WTC11 (cell line): ENCODE measurements around the gene PHIP. TPM values are rescaled to one million over a fixed set of nuclear protein-coding genes. Genes with fewer than 3 reads are reported as not detected.
A peak's percentile ranks its signal among the peaks of the same experiment; 100 is the strongest.

Experiments used
- ATAC-seq: fragments of 200-7000 bp; cut with Tn5 transposase; 2 replicates; pipeline ENCODE4 v1.10.0; 2021; ENCODE audit warnings: mild to moderate bottlenecking, moderate library complexity
- CTCF ChIA-PET: fragments of 300-600 bp; sonication (Branson Sonifier 250); formaldehyde crosslinking; loops from one replicate; lab custom pipeline; 2021; ENCODE audit warnings: antibody characterized with exemption; lab: Charles Lee
- POLR2A ChIA-PET: fragments of 350-600 bp; sonication (Branson Sonifier 250); formaldehyde crosslinking; loops from one replicate; lab custom pipeline; 2021; ENCODE audit warnings: antibody characterized with exemption; lab: Charles Lee
- DNase-seq: peaks from one replicate; pipeline ENCODE4 v3.0.0; 2021; ENCODE audit warnings: low spot score
- H3K27ac Mint-ChIP-seq: 2 replicates; pipeline ENCODE4 v1.8.0; 2021; ENCODE audit warnings: mixed read lengths
- H3K27me3 Mint-ChIP-seq: 2 replicates; pipeline ENCODE4 v1.8.0; 2021; ENCODE audit warnings: low read depth, mild to moderate bottlenecking, moderate library complexity, mixed read lengths
- H3K36me3 Mint-ChIP-seq: 2 replicates; pipeline ENCODE4 v1.8.0; 2021; ENCODE audit warnings: mixed read lengths
- H3K4me1 Mint-ChIP-seq: 2 replicates; pipeline ENCODE4 v1.8.0; 2022; ENCODE audit warnings: mixed read lengths
- H3K4me3 Mint-ChIP-seq: 2 replicates; pipeline ENCODE4 v1.8.0; 2021; ENCODE audit warnings: mild to moderate bottlenecking, moderate library complexity, mixed read lengths
- H3K9me3 Mint-ChIP-seq: 2 replicates; pipeline ENCODE4 v1.8.0; 2021; ENCODE audit warnings: mixed read lengths
- ATF2 ChIP-seq: sonication (generic); formaldehyde crosslinking; IDR thresholded peaks from 2 replicates; pipeline ENCODE4 v1.8.1; 2022; ENCODE audit warnings: low read depth, missing genetic modification reagents, borderline replicate concordance
- CBFB ChIP-seq: sonication (generic); formaldehyde crosslinking; IDR thresholded peaks from 2 replicates; pipeline ENCODE4 v1.8.1; 2022; ENCODE audit warnings: mild to moderate bottlenecking, low read depth, missing genetic modification reagents
- CREM ChIP-seq: sonication (generic); formaldehyde crosslinking; IDR thresholded peaks from 2 replicates; pipeline ENCODE4 v1.8.1; 2022; ENCODE audit warnings: mild to moderate bottlenecking, missing genetic modification reagents, moderate library complexity
- ELF4 ChIP-seq: sonication (generic); formaldehyde crosslinking; IDR thresholded peaks from 2 replicates; pipeline ENCODE4 v1.8.1; 2022; ENCODE audit warnings: low read depth, mild to moderate bottlenecking, moderate library complexity, missing genetic modification reagents
- FOXP4 ChIP-seq: sonication (generic); formaldehyde crosslinking; IDR thresholded peaks from 2 replicates; pipeline ENCODE4 v1.8.0; 2022; ENCODE audit warnings: mild to moderate bottlenecking, missing genetic modification reagents
- IRF2 ChIP-seq: sonication (generic); formaldehyde crosslinking; IDR thresholded peaks from 2 replicates; pipeline ENCODE4 v1.8.0; 2022; ENCODE audit warnings: low read depth, missing genetic modification reagents, borderline replicate concordance
- MLX ChIP-seq: sonication (generic); formaldehyde crosslinking; IDR thresholded peaks from 2 replicates; pipeline ENCODE4 v1.8.1; 2023; ENCODE audit warnings: mild to moderate bottlenecking, missing genetic modification reagents, moderate library complexity
- MYBL2 ChIP-seq: sonication (generic); formaldehyde crosslinking; IDR thresholded peaks from 2 replicates; pipeline ENCODE4 v1.8.1; 2023; ENCODE audit warnings: mild to moderate bottlenecking, moderate library complexity, missing genetic modification reagents
- NFATC4 ChIP-seq: fragments of 250-450 bp; sonication (Bioruptor Pico); IDR thresholded peaks from 2 replicates; pipeline ENCODE4 v1.9.0; 2021; ENCODE audit warnings: mild to moderate bottlenecking
- NFE2L1 ChIP-seq: sonication (generic); formaldehyde crosslinking; IDR thresholded peaks from 2 replicates; pipeline ENCODE4 v1.8.1; 2023; ENCODE audit warnings: missing genetic modification reagents
- NFYB ChIP-seq: sonication (generic); formaldehyde crosslinking; conservative IDR thresholded peaks from 2 replicates; pipeline ENCODE4 v1.8.0; 2022; ENCODE audit warnings: low read depth, missing genetic modification reagents
- NR3C1 ChIP-seq: sonication (generic); formaldehyde crosslinking; conservative IDR thresholded peaks from 2 replicates; pipeline ENCODE4 v1.8.1; 2023; ENCODE audit warnings: low read depth, mild to moderate bottlenecking, missing genetic modification reagents
- OVOL2 ChIP-seq: fragments of 250-450 bp; sonication (Bioruptor Pico); IDR thresholded peaks from 2 replicates; pipeline ENCODE4 v1.9.0; 2021; ENCODE audit warnings: mild to moderate bottlenecking, borderline replicate concordance
- SMAD3 ChIP-seq: sonication (generic); formaldehyde crosslinking; IDR thresholded peaks from 2 replicates; pipeline ENCODE4 v1.8.0; 2022; ENCODE audit warnings: missing genetic modification reagents, mild to moderate bottlenecking, borderline replicate concordance
- ZNF232 ChIP-seq: sonication (generic); formaldehyde crosslinking; IDR thresholded peaks from 2 replicates; pipeline ENCODE4 v1.8.0; 2022; ENCODE audit warnings: mild to moderate bottlenecking, missing genetic modification reagents
- ZNF281 ChIP-seq: sonication (generic); formaldehyde crosslinking; IDR thresholded peaks from 2 replicates; pipeline ENCODE4 v1.8.0; 2023; ENCODE audit warnings: mild to moderate bottlenecking, missing genetic modification reagents
- ZNF396 ChIP-seq: fragments of 250-450 bp; sonication (Bioruptor Pico); IDR thresholded peaks from 2 replicates; pipeline ENCODE4 v1.8.0; 2021; ENCODE audit warnings: mild to moderate bottlenecking, moderate library complexity, borderline replicate concordance
- ZNF416 ChIP-seq: fragments of 250-450 bp; sonication (Bioruptor Pico); IDR thresholded peaks from 2 replicates; pipeline ENCODE4 v1.9.0; 2021; ENCODE audit warnings: mild to moderate bottlenecking, inconsistent platforms
- ZNF671 ChIP-seq: fragments of 250-450 bp; sonication (Bioruptor Pico); IDR thresholded peaks from 2 replicates; pipeline ENCODE4 v1.8.0; 2021; ENCODE audit warnings: mild to moderate bottlenecking
- total RNA-seq: library from RNA; stranded (reverse); gene quantifications from 3 replicates; pipeline ENCODE4 v1.2.3, GENCODE V29; 2021
- TF ChIP-seq, protein P1 (sequence below): fragments of 250-450 bp; sonication (Bioruptor Pico); IDR thresholded peaks from 2 replicates; pipeline ENCODE4 v1.9.0; 2021; ENCODE audit warnings: mild to moderate bottlenecking, borderline replicate concordance
- TF ChIP-seq, protein P2 (sequence below): sonication (generic); formaldehyde crosslinking; IDR thresholded peaks from 2 replicates; pipeline ENCODE4 v1.8.0; 2022; ENCODE audit warnings: mild to moderate bottlenecking, missing genetic modification reagents
- TF ChIP-seq, protein P3 (sequence below): sonication (generic); formaldehyde crosslinking; IDR thresholded peaks from 2 replicates; pipeline ENCODE4 v1.8.1; 2023; ENCODE audit warnings: mild to moderate bottlenecking, moderate library complexity, missing genetic modification reagents

Gene PHIP
- total RNA-seq, 1 experiment from 2014 or later: 45.6 TPM

GRCh38 chr6:79078075-79078969 is at the start of gene PHIP (continued):
- TF ChIP-seq FOXP4 (CRISPR knock-in tag) (peak; percentile 48; the same call in 1 of the 2 replicates), NR3C1 (CRISPR knock-in tag) (no peak), ZNF671 (no peak), ZNF416 (CRISPR knock-in tag) (0 out of 2 replicates have a peak, but pooled peaks have one; percentile 21), MYBL2 (CRISPR knock-in tag) (0 out of 2 replicates have a peak, but pooled peaks have one; percentile 40), NFE2L1 (0 out of 2 replicates have a peak, but pooled peaks have one; percentile 45), ZNF232 (CRISPR knock-in tag) (no peak)
- TF ChIP-seq, protein P1, sequence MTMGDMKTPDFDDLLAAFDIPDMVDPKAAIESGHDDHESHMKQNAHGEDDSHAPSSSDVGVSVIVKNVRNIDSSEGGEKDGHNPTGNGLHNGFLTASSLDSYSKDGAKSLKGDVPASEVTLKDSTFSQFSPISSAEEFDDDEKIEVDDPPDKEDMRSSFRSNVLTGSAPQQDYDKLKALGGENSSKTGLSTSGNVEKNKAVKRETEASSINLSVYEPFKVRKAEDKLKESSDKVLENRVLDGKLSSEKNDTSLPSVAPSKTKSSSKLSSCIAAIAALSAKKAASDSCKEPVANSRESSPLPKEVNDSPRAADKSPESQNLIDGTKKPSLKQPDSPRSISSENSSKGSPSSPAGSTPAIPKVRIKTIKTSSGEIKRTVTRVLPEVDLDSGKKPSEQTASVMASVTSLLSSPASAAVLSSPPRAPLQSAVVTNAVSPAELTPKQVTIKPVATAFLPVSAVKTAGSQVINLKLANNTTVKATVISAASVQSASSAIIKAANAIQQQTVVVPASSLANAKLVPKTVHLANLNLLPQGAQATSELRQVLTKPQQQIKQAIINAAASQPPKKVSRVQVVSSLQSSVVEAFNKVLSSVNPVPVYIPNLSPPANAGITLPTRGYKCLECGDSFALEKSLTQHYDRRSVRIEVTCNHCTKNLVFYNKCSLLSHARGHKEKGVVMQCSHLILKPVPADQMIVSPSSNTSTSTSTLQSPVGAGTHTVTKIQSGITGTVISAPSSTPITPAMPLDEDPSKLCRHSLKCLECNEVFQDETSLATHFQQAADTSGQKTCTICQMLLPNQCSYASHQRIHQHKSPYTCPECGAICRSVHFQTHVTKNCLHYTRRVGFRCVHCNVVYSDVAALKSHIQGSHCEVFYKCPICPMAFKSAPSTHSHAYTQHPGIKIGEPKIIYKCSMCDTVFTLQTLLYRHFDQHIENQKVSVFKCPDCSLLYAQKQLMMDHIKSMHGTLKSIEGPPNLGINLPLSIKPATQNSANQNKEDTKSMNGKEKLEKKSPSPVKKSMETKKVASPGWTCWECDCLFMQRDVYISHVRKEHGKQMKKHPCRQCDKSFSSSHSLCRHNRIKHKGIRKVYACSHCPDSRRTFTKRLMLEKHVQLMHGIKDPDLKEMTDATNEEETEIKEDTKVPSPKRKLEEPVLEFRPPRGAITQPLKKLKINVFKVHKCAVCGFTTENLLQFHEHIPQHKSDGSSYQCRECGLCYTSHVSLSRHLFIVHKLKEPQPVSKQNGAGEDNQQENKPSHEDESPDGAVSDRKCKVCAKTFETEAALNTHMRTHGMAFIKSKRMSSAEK (CRISPR knock-in tag): no peak

GRCh38 chr6:79127660-79128059 is 49.6 kb upstream of the PHIP start:
- H3K27me3 Mint-ChIP-seq: no peaks in the 10 kb centered on the region
- no peak overlapping the region for H3K27ac Mint-ChIP-seq
- CTCF ChIA-PET: interaction anchor here (0.9 to 1.3 kb wide), 4 partner anchors 36 to 123 kb away, joined by 3 to 6 read pairs (median 3); no protein-coding TSS in a partner anchor
- peaks cover 45% of the 10 kb centered on the region for H3K9me3 Mint-ChIP-seq
- POLR2A ChIA-PET: no interaction called here
- DNase-seq (peak; percentile 52), ATAC-seq (peak; percentile 100)
- no peak overlapping the region for H3K4me3 Mint-ChIP-seq
- peaks cover 9% of the 10 kb centered on the region; the same call in 1 of the 2 replicates for H3K36me3 Mint-ChIP-seq
- H3K4me1 Mint-ChIP-seq: peaks cover 11% of the 10 kb centered on the region
- no peak for TF ChIP-seq ATF2 (CRISPR knock-in tag)
- TF ChIP-seq, protein P2, sequence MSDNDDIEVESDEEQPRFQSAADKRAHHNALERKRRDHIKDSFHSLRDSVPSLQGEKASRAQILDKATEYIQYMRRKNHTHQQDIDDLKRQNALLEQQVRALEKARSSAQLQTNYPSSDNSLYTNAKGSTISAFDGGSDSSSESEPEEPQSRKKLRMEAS (CRISPR knock-in tag): no peak
- TF ChIP-seq OVOL2 (CRISPR knock-in tag): no peak
- TF ChIP-seq NFATC4 (CRISPR knock-in tag): no peak
- no peak for TF ChIP-seq IRF2 (CRISPR knock-in tag)
- no peak for TF ChIP-seq MLX (CRISPR knock-in tag)
- TF ChIP-seq NFYB (CRISPR knock-in tag): no peak
- no peak for TF ChIP-seq ELF4 (CRISPR knock-in tag)
- TF ChIP-seq SMAD3: no peak
- TF ChIP-seq, protein P3, sequence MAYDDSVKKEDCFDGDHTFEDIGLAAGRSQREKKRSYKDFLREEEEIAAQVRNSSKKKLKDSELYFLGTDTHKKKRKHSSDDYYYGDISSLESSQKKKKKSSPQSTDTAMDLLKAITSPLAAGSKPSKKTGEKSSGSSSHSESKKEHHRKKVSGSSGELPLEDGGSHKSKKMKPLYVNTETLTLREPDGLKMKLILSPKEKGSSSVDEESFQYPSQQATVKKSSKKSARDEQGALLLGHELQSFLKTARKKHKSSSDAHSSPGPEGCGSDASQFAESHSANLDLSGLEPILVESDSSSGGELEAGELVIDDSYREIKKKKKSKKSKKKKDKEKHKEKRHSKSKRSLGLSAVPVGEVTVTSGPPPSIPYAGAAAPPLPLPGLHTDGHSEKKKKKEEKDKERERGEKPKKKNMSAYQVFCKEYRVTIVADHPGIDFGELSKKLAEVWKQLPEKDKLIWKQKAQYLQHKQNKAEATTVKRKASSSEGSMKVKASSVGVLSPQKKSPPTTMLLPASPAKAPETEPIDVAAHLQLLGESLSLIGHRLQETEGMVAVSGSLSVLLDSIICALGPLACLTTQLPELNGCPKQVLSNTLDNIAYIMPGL (CRISPR knock-in tag): no peak
- TF ChIP-seq ZNF396 (CRISPR knock-in tag): no peak
- TF ChIP-seq CBFB (CRISPR knock-in tag): no peak
- no peak for TF ChIP-seq CREM (CRISPR knock-in tag)
- no peak for TF ChIP-seq ZNF281 (CRISPR knock-in tag)
